Endothelial cell of hepatic sinusoid (primary cell): ENCODE results near the gene CFD.
"Not testable (repeated sequence)": the region's sequence is repeated elsewhere in the genome, so short reads cannot be mapped to it uniquely, and the experiment has no call there.

Source experiments
- in situ Hi-C: cut with HindIII; loops from 2 replicates; pipeline ENCODE4 v1.10.0; 2017; ENCODE audit warnings: low sequenced_read_pairs

CFD gene

DNA sequence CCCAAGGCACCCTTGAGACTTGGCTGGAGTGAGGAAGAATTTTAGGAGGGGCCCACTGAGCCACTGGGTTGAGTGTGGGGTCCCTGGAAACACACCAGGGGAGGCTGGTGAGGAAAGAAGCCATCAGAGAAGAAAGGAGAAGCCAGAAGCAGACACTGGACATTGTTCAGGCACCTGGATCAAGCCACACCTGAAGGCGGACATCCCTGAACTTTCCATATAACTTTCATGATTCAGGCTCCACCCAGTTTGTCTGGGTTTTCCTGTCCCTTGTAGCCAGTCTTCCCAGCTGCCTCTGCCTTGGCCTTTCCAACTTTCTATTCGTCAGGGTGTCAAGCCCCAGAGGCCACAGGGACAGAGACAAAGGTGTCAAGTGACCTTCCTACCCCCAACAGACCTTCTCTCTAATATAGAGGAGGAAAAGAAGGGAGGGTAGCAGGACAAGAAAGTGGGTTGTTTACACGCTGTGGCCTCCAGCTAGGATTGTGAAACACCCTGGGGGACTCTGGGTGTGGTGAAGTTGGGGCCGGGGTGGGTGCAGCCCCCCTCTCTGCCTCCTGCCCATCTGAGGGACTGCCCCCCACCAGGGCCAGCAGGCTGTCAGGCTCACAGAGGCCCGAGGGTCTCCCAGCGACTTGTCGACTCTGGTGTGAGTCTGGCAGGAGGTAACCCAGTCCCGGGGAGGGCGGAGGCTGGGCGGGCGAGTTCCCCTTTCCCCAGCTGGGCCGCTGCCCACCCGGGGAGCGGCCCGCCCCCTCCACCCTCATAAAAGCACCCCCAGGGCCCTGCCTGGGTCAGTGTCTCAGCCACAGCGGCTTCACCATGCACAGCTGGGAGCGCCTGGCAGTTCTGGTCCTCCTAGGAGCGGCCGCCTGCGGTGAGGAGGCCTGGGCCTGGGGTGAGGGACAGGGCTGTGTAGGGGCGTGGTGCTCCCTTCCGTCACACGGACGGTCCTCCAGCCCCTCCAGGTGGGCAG, at the start of gene CFD:
Gene CFD, plus strand, starts transcription at position 797 of the 976 bp plus-strand sequence. Its CDS starts 26 bp downstream, at position 823.
- in situ Hi-C loops = no loop called here

DNA sequence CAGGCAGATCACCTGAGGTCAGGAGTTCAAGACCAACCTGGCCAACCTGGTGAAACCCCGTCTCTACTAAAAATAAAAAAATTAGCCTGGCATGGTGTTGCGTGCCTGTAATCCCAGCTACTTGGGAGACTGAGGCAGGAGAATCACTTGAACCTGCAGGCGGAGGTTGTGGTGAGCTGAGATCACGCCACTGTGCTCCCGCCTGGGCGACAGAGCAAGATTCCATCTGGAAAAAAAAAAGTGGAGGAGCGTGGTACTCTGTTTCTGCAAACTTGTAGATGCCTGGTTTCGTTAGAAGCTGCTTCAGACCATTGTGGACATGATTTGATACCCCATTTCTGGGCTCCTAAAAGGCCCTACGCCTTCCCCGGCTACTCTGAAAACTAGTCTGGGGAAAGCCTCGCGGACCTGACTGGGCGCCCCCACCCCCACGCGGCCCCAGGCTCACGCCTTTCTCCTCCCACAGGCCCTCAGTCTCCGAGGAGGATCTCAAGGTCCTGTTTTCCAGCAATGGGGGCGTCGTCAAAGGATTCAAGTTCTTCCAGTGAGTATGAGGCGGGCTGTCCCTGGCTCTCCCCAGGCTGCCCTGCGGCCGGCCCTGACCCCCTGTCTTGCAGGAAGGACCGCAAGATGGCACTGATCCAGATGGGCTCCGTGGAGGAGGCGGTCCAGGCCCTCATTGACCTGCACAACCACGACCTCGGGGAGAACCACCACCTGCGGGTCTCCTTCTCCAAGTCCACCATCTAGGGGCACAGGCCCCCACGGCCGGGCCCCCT, 49.2 kb upstream of the CFD start:
- in situ Hi-C loops = no loop called here

DNA sequence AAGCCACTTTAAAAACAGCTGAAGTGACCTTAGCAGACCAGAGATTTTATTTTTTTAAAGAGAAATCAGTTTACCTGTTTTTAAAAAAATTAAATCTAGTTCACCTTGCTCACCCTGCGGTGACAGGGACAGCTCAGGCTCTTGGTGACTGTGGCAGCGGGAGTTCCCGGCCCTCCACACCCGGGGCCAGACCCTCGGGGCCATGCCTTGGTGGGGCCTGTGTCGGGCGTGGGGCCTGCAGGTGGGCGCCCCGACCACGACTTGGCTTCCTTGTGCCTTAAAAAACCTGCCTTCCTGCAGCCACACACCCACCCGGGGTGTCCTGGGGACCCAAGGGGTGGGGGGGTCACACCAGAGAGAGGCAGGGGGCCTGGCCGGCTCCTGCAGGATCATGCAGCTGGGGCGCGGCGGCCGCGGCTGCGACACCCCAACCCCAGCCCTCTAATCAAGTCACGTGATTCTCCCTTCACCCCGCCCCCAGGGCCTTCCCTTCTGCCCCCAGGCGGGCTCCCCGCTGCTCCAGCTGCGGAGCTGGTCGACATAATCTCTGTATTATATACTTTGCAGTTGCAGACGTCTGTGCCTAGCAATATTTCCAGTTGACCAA, 48.5 kb upstream of the CFD start:
- in situ Hi-C loops = no loop called here

DNA sequence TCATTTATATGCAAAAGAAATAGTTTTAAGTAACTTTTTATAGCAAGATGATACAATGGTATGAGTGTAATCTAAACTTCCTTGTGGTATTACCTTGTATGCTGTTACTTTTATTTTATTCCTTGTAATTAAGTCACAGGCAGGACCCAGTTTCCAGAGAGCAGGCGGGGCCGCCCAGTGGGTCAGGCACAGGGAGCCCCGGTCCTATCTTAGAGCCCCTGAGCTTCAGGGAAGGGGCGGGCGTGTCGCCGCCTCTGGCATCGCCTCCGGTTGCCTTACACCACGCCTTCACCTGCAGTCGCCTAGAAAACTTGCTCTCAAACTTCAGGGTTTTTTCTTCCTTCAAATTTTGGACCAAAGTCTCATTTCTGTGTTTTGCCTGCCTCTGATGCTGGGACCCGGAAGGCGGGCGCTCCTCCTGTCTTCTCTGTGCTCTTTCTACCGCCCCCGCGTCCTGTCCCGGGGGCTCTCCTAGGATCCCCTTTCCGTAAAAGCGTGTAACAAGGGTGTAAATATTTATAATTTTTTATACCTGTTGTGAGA, 47.9 kb upstream of the CFD start:
- in situ Hi-C loops = no loop called here

DNA sequence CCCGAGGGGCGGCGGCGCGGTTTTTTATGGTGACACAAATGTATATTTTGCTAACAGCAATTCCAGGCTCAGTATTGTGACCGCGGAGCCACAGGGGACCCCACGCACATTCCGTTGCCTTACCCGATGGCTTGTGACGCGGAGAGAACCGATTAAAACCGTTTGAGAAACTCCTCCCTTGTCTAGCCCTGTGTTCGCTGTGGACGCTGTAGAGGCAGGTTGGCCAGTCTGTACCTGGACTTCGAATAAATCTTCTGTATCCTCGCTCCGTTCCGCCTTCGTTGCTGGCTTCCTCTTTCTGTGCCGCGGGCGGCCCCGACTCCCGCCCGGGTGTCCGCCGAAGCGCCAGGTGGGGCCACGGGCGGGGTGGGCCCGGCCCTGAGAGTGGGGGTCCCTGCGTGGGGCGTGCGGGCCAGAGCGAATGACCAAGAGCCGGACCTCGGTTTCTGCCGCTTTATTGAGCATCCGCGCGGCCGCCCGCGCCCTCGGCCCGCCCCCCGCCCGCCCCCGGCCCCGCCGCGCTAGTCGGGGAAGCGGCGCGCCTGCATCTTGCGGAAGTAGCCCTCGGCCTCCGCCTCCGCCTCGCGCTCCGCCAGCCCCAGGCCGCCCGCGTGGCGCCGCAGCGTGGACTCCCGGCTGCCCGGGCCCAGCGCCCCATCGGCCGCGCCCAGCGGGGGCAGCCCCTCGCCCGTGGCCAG, 47.3 kb upstream of the CFD start:
- in situ Hi-C loops = no loop called here

DNA sequence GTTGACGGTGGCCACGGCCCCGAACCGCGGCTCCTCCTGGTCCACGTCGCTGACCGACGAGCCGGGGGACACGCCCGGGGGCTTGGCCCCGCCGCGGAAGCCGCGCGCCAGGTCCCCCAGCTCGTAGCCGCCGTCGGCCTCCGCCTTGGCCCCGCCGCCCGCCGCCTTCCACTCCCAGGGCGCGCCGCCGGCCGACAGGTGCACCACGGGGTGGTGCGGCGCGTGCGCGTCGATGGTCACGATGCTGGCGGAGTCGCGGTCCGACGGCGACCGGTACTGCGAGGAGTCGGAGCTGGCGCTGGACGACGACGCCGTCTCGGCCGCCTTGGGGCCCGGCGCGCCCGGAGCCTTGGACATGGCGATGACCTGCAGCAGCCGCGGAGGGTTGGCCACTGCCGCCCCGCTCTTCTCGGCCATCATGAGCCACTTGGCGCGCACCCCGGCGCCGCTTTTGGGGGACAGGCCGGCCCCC, 46.7 kb upstream of the CFD start:
- in situ Hi-C loops = no loop called here

DNA sequence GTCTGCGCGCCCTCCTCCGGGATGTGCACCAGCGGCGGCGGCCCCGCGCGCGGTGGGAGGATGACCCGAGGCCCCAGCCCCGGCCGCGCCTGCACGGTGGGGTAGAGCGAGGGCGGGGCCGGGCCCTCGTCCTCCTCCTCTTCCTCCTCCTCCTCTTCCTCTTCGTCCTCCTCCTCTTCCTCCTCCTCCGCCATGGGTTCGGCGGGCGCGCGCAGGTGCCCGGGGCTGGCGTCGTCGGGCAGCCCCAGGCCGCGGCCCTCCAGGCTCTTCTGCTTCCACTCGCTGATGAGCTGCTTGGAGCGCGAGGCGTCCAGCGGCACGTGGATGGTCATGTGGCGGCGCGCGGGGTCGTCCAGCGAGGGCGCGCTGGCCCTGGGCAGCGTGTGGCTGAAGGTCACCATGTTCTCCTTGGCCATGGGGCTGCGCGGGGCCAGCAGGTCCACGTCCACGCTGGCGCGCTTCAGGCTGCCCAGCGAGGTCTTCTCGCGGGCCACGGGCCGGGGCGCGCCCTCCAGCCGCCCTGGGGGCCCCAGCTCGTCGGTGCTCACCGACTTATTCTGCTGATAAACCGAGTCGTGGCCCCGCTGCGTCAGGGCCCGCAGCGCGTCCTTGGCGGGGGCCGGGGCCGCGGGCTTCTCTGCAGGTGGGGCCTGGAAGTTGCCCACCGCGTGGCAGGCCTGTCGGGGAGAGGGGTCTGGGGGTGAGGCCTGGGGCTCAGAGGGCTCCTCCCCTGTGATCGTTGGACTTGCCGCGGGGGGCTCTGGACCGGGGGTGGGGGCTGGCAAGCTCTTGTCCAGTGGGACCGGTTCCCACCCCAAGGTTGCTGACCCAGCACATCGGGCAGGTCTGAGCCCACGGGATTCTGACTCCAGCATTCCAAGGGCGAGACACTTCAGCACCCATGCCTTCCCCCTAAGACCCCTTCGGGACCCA, 46.0 kb upstream of the CFD start:
- in situ Hi-C loops = no loop called here

DNA sequence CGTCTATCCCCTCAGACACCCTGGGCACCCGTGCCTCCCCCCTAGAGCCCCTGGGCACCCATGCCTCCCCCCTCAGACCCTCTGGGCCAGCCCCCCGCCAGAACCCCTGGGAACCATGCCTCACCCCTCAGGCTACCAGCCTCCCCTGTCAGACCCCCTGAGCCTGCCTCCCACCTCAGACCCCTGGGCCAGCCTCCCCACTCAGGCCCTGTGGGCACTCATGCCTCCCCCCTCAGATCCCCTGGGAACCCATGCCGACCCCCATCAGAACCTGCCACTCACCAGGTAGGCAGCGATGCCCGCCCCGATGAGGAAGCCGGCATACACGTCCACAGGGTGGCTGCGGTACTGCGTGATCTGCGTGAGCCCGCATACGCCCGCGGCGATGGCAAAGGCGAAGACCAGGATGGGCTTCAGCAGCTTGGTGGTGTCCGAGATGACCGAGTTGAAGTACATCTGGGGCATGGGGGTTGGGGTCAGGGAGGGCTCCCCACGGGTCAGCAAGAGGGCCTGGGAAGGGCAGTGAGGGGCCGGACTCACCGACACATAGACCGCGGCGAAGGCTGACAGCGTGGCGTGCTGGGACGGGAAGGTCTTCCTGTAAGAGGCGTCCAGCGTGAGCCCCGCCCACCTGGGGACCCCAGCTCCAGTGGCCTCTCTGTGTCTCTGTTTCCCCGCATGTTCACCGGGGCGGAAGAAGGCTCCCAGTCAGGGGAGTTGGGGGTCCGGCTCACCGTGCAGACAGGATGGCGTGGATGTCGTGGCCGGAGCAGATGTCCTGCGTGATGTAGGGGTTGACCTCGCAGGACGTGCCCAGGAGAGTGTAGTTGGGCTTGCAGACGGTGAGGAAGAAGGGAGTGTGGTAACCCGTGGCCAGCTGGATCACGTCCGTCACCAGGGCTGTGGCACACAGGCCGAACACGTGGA, 45.0 kb upstream of the CFD start:
- in situ Hi-C loops = no loop called here

DNA sequence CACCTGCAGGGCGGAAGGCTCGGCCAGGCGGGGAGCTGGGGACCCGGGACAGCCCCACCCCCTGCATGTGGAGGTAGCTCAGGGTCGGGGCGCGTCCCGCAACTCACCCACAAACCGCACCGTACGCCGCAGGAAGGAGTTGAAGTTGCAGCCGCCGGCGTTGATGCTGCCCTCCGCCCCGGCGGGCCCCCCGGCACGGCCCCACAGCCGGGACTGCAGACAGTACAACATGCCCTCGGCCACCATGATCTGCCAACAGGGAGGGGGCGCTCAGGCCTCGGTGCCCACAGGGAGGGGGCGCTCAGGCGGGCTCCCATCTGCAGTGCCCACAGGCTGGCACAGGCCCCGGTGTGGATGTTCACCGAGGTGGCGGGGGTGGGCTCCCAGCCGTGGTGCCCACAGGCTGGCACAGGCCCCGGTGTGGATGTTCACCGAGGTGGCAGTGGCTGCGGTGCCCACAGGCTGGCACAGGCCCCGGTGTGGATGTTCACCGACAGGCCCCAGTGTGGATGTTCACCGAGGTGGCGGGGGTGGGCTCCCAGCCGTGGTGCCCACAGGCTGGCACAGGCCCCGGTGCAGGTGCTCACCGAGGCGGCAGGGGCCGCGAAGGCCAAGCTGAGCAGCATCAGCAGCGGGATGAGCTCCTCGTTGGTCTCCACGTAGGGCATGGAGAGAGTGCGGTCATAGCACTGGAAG, 44.2 kb upstream of the CFD start:
- in situ Hi-C loops = no loop called here

DNA sequence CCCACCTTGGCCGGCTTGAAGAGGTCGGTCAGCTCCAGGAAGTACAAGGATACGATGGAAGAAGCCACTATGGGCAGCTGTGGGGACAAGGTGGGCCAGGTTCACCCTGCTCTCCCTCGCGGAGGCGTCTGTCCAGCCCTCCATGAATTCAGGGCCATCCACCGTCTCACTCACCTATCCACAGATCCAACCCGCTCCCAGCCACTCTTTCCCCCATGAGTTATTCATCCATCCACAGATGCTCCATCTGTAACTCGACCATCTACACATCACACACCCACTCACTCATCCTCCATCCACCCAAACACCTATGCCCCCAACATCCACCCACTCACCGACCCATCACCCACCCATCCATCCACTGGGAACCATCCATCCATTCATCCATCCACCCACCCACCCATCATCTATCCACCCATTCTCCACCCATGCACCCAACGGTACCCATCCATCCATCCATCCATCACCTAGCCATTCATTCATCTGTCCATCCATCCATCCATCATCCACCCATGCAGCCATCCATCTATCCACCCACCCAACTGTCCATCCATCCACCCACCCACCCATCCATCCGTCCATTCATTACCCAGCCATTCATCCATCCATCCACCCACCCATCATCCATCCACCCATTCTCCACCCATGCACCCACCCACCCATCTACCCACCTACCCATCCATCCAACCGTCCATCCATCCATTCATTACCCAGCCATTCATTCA, 43.5 kb upstream of the CFD start:
- in situ Hi-C loops = no loop called here

DNA sequence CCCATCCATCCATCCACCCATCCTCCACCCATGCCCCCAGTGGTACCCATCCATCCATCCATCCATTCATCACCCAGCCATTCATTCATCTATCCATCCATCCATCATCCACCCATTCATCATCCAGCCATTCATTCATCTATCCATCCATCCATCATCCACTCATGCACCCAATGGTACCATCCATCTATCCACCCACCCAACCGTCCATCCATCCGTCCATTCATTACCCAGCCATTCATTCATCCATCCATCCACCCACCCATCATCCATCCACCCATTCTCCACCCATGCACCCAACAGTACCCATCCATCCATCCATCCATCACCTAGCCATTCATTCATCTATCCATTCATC, 43.0 kb upstream of the CFD start:
- in situ Hi-C loops = no loop called here

DNA sequence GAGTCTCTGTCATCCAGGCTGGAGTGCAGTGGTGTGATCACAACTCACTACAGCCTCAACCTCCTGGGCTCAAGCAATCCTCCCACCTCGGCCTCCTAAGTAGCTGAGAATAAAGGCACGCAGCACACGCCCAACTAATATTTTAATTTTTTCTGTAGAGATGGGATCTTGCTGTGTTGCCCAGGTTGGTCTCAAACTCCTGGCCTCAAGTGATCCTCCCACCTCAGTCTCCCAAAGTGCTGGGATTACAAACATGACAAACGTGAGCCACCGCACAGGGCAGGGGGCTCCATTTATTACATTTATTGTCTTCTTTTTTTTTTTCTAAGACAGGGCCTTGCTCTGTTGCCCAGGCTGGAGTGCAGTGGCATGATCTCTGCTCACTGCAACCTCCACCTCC, 39.3 kb upstream of the CFD start:
- in situ Hi-C loops = not testable (repeated sequence)

DNA sequence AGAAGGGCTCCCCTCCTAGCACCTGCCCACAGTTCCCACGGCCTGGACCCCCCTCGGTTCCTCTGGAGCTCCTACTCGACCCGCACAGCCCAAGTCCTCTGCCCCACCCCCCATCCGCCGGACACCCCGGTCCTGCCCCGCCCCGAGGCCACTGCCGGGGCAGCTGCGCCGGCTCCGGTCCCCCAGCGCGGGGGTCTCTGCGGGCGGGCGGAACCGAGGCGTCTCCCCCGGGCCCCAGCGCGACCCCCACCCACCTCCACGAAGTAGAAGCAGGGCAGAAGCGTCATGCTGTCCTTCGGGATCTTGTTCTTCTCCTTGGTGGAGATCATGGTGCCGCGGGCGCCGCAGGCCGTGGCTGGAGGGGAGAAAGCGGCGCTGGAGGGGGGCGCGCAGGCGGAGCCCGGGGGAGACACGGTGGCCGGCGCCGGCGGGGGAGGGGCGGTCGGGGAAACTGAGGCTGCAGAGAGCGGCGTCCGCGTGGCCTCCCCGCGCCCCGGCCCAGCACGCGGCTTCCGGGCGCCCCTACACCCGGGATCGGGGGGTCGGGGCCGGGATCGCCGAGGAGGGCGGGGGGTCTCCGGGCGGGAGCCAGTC, 38.1 kb upstream of the CFD start:
- in situ Hi-C loops = no loop called here

DNA sequence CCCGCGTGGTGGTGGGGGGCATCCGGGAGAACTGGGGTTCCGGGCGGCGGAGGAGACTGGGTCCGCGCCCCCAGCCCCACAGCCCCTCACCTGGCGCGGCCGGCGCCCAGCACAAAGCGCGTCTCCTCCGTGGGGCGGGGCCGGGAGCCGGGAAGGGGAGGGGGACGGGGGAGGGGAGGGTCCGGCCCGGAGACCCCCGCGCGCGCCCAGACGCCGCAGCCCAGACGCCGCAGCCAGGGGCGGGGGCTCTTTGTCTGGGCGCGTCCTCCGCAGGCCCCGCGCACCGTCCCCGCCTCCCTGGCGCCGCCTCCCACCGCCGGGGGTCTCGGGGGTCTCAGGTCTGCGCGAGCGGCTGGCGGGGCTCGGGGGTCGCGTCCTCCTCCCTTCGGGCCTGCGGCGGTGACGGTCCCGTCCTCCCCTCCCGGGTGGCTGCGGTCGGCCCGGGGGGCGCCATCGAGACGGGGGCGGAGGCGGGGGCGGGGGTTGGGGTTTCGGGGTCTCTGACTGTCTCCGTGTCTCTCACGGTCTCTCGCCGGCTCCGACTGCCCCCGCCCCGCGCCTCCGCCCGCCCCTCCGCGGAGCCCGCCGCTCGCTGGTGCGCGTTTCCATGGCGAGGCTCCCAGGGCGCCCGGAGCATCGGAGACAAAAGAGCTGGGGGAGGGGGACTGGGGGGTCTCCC, 37.5 kb upstream of the CFD start, which contains the start of gene PLPPR3:
Gene PLPPR3, minus strand, starts transcription at position 131 of the 679 bp plus-strand sequence. CDS start 396 bp downstream, outside the sequence.
- in situ Hi-C loops = no loop called here

DNA sequence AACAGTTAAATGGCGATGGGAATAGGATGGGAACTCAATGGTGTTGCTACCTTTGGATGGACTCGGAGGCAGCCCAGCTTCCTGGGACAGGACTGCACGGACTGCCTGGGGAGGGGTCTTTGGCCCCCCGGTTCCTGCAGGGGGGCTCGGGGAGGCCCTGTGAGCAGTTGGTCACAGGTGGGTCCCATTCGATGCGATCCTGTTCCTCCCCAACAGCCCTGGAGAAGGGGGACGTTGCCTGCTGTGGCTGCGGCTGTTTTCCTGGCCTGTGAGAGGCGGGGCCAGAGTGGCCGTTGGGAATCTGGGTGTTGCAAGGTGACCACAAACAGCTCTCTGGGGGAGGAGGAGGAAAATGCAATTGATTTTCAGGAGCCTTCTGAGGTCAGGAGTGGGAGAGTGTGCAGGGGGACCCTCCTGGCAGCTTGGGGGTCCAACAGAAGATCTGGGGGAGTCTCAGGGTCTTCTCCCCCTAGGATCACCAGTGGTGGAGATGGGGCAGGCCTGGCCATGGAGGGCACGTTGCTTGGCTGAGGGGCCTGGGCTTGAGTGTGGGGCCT, 35.8 kb upstream of the CFD start:
- in situ Hi-C loops = no loop called here

DNA sequence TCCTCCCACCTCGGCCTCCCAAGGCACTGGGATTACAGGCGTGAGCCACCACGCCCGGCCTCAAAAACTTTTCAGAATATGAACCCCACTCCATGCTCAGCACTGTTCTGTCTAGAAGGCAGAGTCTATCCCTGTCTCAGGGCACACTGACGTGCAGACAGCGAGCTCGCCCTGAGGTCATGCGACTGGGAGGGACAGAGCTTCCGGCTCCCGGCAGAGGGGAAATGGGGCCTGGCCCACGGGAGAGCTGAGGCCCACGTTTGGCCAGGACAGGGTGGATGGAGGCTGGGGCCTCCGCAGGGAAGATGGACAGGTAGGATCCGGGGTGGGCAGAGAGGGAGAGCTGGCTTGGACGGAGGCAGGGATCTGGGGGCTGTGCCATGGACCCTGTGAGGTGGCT, 34.6 kb upstream of the CFD start:
- in situ Hi-C loops = no loop called here
